Astrocyte (in vitro differentiated cells and primary cell): ENCODE results near the gene KRTAP19-6. TPM values are rescaled to one million over a fixed set of nuclear protein-coding genes. Genes with fewer than 3 reads are reported as not detected.

Experiments used
- DNase-seq: peaks from one replicate; pipeline ENCODE4 v3.0.0-alpha.2; 2010; ENCODE audit warnings: low read depth
- FAIRE-seq: peaks from 2 replicates; lab custom pipeline; 2011; peaks lifted over from hg19 to GRCh38; lab: Jason Lieb, UNC
- H2AFZ ChIP-seq: 2 replicates; pipeline ENCODE4 v1.6.0; 2012; ENCODE audit warnings: low read depth, low read length, inconsistent platforms
- H3K27ac ChIP-seq: 2 replicates; pipeline ENCODE4 v1.5.1; 2011; ENCODE audit warnings: low read depth, low read length, inconsistent platforms
- H3K27me3 ChIP-seq: 2 replicates; pipeline ENCODE4 v1.6.0; 2011; ENCODE audit warnings: low read length, inconsistent platforms; ENCODE audit not compliant: insufficient read depth
- H3K36me3 ChIP-seq: 2 replicates; pipeline ENCODE4 v1.5.1; 2011; ENCODE audit warnings: low read length, inconsistent platforms; ENCODE audit not compliant: insufficient read depth
- H3K4me1 ChIP-seq: 2 replicates; pipeline ENCODE4 v1.5.1; 2011; ENCODE audit warnings: low read length, inconsistent platforms; ENCODE audit not compliant: insufficient read depth
- H3K4me2 ChIP-seq: 2 replicates; pipeline ENCODE4 v1.6.0; 2012; ENCODE audit warnings: low read length, inconsistent platforms
- H3K4me3 ChIP-seq: 2 replicates; pipeline ENCODE4 v1.5.1; 2011; ENCODE audit warnings: low read depth, mild to moderate bottlenecking, low read length, inconsistent platforms; ENCODE audit not compliant: insufficient read depth
- H3K79me2 ChIP-seq: 2 replicates; pipeline ENCODE4 v1.6.0; 2012; ENCODE audit warnings: mild to moderate bottlenecking, low read length, inconsistent platforms; ENCODE audit not compliant: insufficient read depth
- H3K9ac ChIP-seq: 2 replicates; pipeline ENCODE4 v1.6.0; 2012; ENCODE audit warnings: mild to moderate bottlenecking, low read length, inconsistent platforms
- H3K9me3 ChIP-seq: 2 replicates; pipeline ENCODE4 v1.5.1; 2012; ENCODE audit warnings: low read depth, mild to moderate bottlenecking, low read length, inconsistent platforms; ENCODE audit not compliant: insufficient read depth
- H4K20me1 ChIP-seq: 2 replicates; pipeline ENCODE4 v1.6.0; 2012; ENCODE audit warnings: low read length, inconsistent platforms; ENCODE audit not compliant: insufficient read depth
- H3K27ac Mint-ChIP-seq: one replicate; pipeline ENCODE4 v1.8.0; 2021; ENCODE audit warnings: mild to moderate bottlenecking, mixed read lengths; ENCODE audit not compliant: unreplicated experiment
- H3K27me3 Mint-ChIP-seq: one replicate; pipeline ENCODE4 v1.8.0; 2021; ENCODE audit warnings: low read depth, mixed read lengths; ENCODE audit not compliant: unreplicated experiment
- H3K36me3 Mint-ChIP-seq: one replicate; pipeline ENCODE4 v1.8.0; 2021; ENCODE audit warnings: low read depth, mixed read lengths; ENCODE audit not compliant: unreplicated experiment
- H3K4me1 Mint-ChIP-seq: one replicate; pipeline ENCODE4 v1.8.0; 2021; ENCODE audit warnings: low read depth, mixed read lengths; ENCODE audit not compliant: unreplicated experiment
- H3K4me3 Mint-ChIP-seq: one replicate; pipeline ENCODE4 v1.8.0; 2021; ENCODE audit warnings: mild to moderate bottlenecking, moderate library complexity, mixed read lengths; ENCODE audit not compliant: unreplicated experiment
- H3K9me3 Mint-ChIP-seq: one replicate; pipeline ENCODE4 v1.8.0; 2021; ENCODE audit warnings: mild to moderate bottlenecking, mixed read lengths; ENCODE audit not compliant: unreplicated experiment
- CTCF ChIP-seq: IDR thresholded peaks from 2 replicates; pipeline ENCODE4 v1.5.1; 2011; ENCODE audit warnings: low read depth, mild to moderate bottlenecking, inconsistent platforms, low read length, moderate library complexity; ENCODE audit not compliant: insufficient read depth
- EZH2 ChIP-seq: IDR thresholded peaks from 2 replicates; pipeline ENCODE4 v1.6.1; 2012; ENCODE audit warnings: mild to moderate bottlenecking, low read length, inconsistent platforms; ENCODE audit not compliant: insufficient read depth
- total RNA-seq: library from RNA; stranded (reverse); gene quantifications from 2 replicates; pipeline ENCODE4 v1.2.1, GENCODE V29; 2021

KRTAP19-6 gene
- total RNA-seq, 1 donor from 2014 or later = not detected

GRCh38 chr21:30552782-30553181 lies 11.1 kb upstream of the KRTAP19-6 start:
- H3K4me3 ChIP-seq = no peak overlapping the region
- H3K9me3 ChIP-seq = no peaks in the 10 kb centered on the region
- FAIRE-seq (no peak), DNase-seq (no peak)
- Mint-ChIP-seq H3K27ac (no peak overlapping the region), H3K27me3 (no peaks in the 10 kb centered on the region), H3K36me3 (no peaks in the 10 kb centered on the region), H3K4me3 (no peak overlapping the region), H3K4me1 (no peaks in the 10 kb centered on the region), H3K9me3 (peaks cover 2% of the 10 kb centered on the region)
- H3K36me3 ChIP-seq = no peaks in the 10 kb centered on the region
- no peak overlapping the region for H3K27ac ChIP-seq
- H3K4me2 ChIP-seq = no peak overlapping the region
- no peaks in the 10 kb centered on the region for H3K27me3 ChIP-seq
- no peak overlapping the region for H2AFZ ChIP-seq
- no peaks in the 10 kb centered on the region for H3K4me1 ChIP-seq
- H3K9ac ChIP-seq = no peak overlapping the region
- TF ChIP-seq CTCF (no peak), EZH2 (no peak)
- no peaks in the 10 kb centered on the region for H4K20me1 ChIP-seq
- H3K79me2 ChIP-seq = no peaks in the 10 kb centered on the region

GRCh38 chr21:30518876-30519275 lies 22.8 kb downstream of the KRTAP19-6 start:
- no peak overlapping the region for H3K27ac Mint-ChIP-seq

More at GRCh38 chr21:30518876-30519275, 22.8 kb downstream of the KRTAP19-6 start:
- Mint-ChIP-seq H3K9me3 (no peaks in the 10 kb centered on the region), H3K4me1 (peaks cover under 1% of the 10 kb centered on the region), H3K4me3 (no peak overlapping the region), H3K27me3 (no peaks in the 10 kb centered on the region), H3K36me3 (no peaks in the 10 kb centered on the region)
- Histone ChIP-seq H3K4me2 (no peak overlapping the region), H3K36me3 (no peaks in the 10 kb centered on the region), H3K27me3 (no peaks in the 10 kb centered on the region), H3K9me3 (no peaks in the 10 kb centered on the region), H3K79me2 (no peaks in the 10 kb centered on the region), H3K27ac (no peak overlapping the region), H3K4me3 (no peak overlapping the region), H2AFZ (no peak overlapping the region), H4K20me1 (no peaks in the 10 kb centered on the region), H3K9ac (no peak overlapping the region), H3K4me1 (no peaks in the 10 kb centered on the region)
- TF ChIP-seq EZH2 (no peak), CTCF (no peak)
- DNase-seq (no peak), FAIRE-seq (no peak)
